LNCaP clone FGC (cell line): ENCODE data around the gene CCL18.
"Not testable (repeated sequence)": the region's sequence is repeated elsewhere in the genome, so short reads cannot be mapped to it uniquely, and the experiment has no call there.

Experiments
- DNase-seq: peaks from one replicate; pipeline ENCODE4 v3.0.0-alpha.2; 2011; ENCODE audit warnings: low read depth
- H3K4me3 ChIP-seq: 2 replicates; pipeline ENCODE4 v1.5.1; 2011; ENCODE audit warnings: mild to moderate bottlenecking, low read depth, low read length, control low read depth
- CTCF ChIP-seq: IDR thresholded peaks from 2 replicates; pipeline ENCODE4 v1.5.1; 2012; ENCODE audit warnings: mild to moderate bottlenecking; ENCODE audit not compliant: control insufficient read depth, insufficient read depth; ENCODE audit errors: extremely low read depth

Gene CCL18

GRCh38 chr17:36094232-36094631 lies 30.2 kb downstream of the CCL18 start:
- TF ChIP-seq CTCF = no peak
- DNase-seq = no peak
- no peak overlapping the region for H3K4me3 ChIP-seq

- no peak for DNase-seq
- no peak for TF ChIP-seq CTCF
- H3K4me3 ChIP-seq = no peak overlapping the region
Measured at GRCh38 chr17:36094746-36095145, 30.7 kb downstream of the CCL18 start.

GRCh38 chr17:36095992-36096391 lies 31.9 kb downstream of the CCL18 start:
- no peak for TF ChIP-seq CTCF
- no peak overlapping the region for H3K4me3 ChIP-seq
- peak; percentile 31 for DNase-seq

- not testable (repeated sequence) for H3K4me3 ChIP-seq, DNase-seq
Measured at GRCh38 chr17:36099004-36099403, 34.9 kb downstream of the CCL18 start.

- not testable (repeated sequence) for DNase-seq, H3K4me3 ChIP-seq
Measured at GRCh38 chr17:36103401-36103975, 39.4 kb downstream of the CCL18 start, which contains the start of gene CCL4. Gene CCL4, plus strand, starts transcription at chr17:36103827. Its CDS starts 79 bp downstream, at chr17:36103906.

- not testable (repeated sequence) for DNase-seq, H3K4me3 ChIP-seq
Measured at GRCh38 chr17:36104246-36104645, 40.2 kb downstream of the CCL18 start.

- DNase-seq = no peak
- TF ChIP-seq CTCF = no peak
- H3K4me3 ChIP-seq = no peak overlapping the region
Measured at GRCh38 chr17:36104701-36105181, 40.7 kb downstream of the CCL18 start.

- no peak for DNase-seq
- no peak for TF ChIP-seq CTCF
- no peak overlapping the region for H3K4me3 ChIP-seq
Measured at GRCh38 chr17:36105781-36106492, 41.9 kb downstream of the CCL18 start.
